GM12878 (cell line): Measurements from ENCODE around the gene TRABD2A. TPM values are rescaled to one million over a fixed set of nuclear protein-coding genes. Genes with fewer than 3 reads are reported as not detected.
"Not testable (repeated sequence)": the region's sequence is repeated elsewhere in the genome, so short reads cannot be mapped to it uniquely, and the experiment has no call there.

ENCODE experiments used
- ATAC-seq: fragments of 200-7000 bp; cut with Tn5 transposase; 3 replicates; pipeline ENCODE4 v1.9.1; 2020; ENCODE audit warnings: mild to moderate bottlenecking, moderate library complexity
- BruUV-seq: library from RNA; stranded (reverse); fragments of 400-500 nt; replicated peaks from 2 replicates; lab custom pipeline; 2021; lab: Mats Ljungman, UMichigan
- CTCF ChIA-PET: fragments of 300-600 bp; sonication (Branson Sonifier 250); formaldehyde crosslinking; extraction: SDS; loops from one replicate; lab custom pipeline; 2021; ENCODE audit warnings: inconsistent platforms; lab: Yijun Ruan, JAX
- POLR2A ChIA-PET: fragments of 350-600 bp; formaldehyde crosslinking; extraction: SDS; loops from one replicate; lab custom pipeline; 2021; ENCODE audit warnings: inconsistent platforms; lab: Charles Lee
- RAD21 ChIA-PET: fragments of 300-600 bp; sonication (Branson Sonifier 250); formaldehyde crosslinking; loops from one replicate; lab custom pipeline; 2023; ENCODE audit warnings: antibody characterized with exemption; ENCODE audit not compliant: unreplicated experiment; lab: Charles Lee
- SMC1A ChIA-PET: fragments of 300-600 bp; sonication (Branson Sonifier 250); formaldehyde crosslinking; loops from one replicate; lab custom pipeline; 2023; ENCODE audit not compliant: unreplicated experiment, uncharacterized antibody; lab: Charles Lee
- DNase-seq: peaks from one replicate; pipeline ENCODE4 v3.0.0-alpha.2; 2011; ENCODE audit warnings: low read depth, low spot score
- FAIRE-seq: peaks from 3 replicates; lab custom pipeline; 2011; peaks lifted over from hg19 to GRCh38; lab: Jason Lieb, UNC
- H2AFZ ChIP-seq: 2 replicates; pipeline ENCODE4 v1.6.0; 2011; ENCODE audit warnings: low read depth, low read length, control low read depth; ENCODE audit not compliant: control insufficient read depth
- H3K27ac ChIP-seq: 2 replicates; pipeline ENCODE4 v1.5.1; 2011; ENCODE audit warnings: control low read depth; ENCODE audit not compliant: control insufficient read depth, insufficient read depth
- H3K27me3 ChIP-seq, 2 experiments: replicated peaks in 1 of 2; 2 replicates each; pipeline versions ENCODE4 v1.6.0 to v1.6.1; 2011; ENCODE audit warnings: low read length in 1 of 2; ENCODE audit not compliant: control insufficient read depth in 2 of 2, insufficient read depth in 2 of 2
- H3K36me3 ChIP-seq, 2 experiments: 2 replicates each; pipeline ENCODE4 v1.5.1; 2011; ENCODE audit warnings: low read length in 1 of 2; ENCODE audit not compliant: control insufficient read depth in 2 of 2, insufficient read depth in 2 of 2
- H3K4me1 ChIP-seq: 2 replicates; pipeline ENCODE4 v1.6.1; 2011; ENCODE audit warnings: mild to moderate bottlenecking, low read length, moderate library complexity, mixed read lengths; ENCODE audit not compliant: control insufficient read depth, insufficient read depth
- H3K4me2 ChIP-seq: 2 replicates; pipeline ENCODE4 v1.6.0; 2011; ENCODE audit warnings: control low read depth; ENCODE audit not compliant: control insufficient read depth, insufficient read depth
- H3K4me3 ChIP-seq: fragments of 200-600 bp; sonication (generic); 2 replicates; pipeline ENCODE4 v1.5.1; 2016
- H3K79me2 ChIP-seq: 2 replicates; pipeline ENCODE4 v1.6.0; 2011; ENCODE audit warnings: low read length; ENCODE audit not compliant: control insufficient read depth, insufficient read depth
- H3K9ac ChIP-seq: 2 replicates; pipeline ENCODE4 v1.8.0; 2011; ENCODE audit warnings: low read length, control low read depth, mixed read lengths; ENCODE audit not compliant: control insufficient read depth, insufficient read depth
- H3K9me3 ChIP-seq: replicated peaks from 3 replicates; pipeline ENCODE4 v1.5.1; 2011; ENCODE audit warnings: mild to moderate bottlenecking, low read length; ENCODE audit not compliant: control insufficient read depth, insufficient read depth
- H4K20me1 ChIP-seq: 2 replicates; pipeline ENCODE4 v1.6.0; 2011; ENCODE audit not compliant: control insufficient read depth, insufficient read depth
- ASH2L ChIP-seq: fragments of 300-600, 200-600 bp; sonication (generic); IDR thresholded peaks from 2 replicates; pipeline ENCODE4 v1.6.1; 2017; ENCODE audit warnings: low read depth, mild to moderate bottlenecking, borderline replicate concordance
- CTCF ChIP-seq, 3 experiments: IDR thresholded peaks in 2 of 3; conservative IDR thresholded peaks in 1 of 3; 2 replicates each; pipeline ENCODE4 v1.5.1; 2011; ENCODE audit warnings: low read depth in 3 of 3, low read length in 3 of 3, mild to moderate bottlenecking in 3 of 3, control low read depth in 2 of 3, moderate library complexity in 2 of 3, inconsistent platforms in 1 of 3, mixed read lengths in 1 of 3; ENCODE audit not compliant: control insufficient read depth in 2 of 3, insufficient read depth in 1 of 3; ENCODE audit errors: extremely low read depth in 1 of 3
- KAT2A ChIP-seq: conservative IDR thresholded peaks from 2 replicates; pipeline ENCODE4 v1.6.1; 2011; ENCODE audit warnings: low read depth, low read length; ENCODE audit not compliant: control insufficient read depth
- POLR2A ChIP-seq: IDR thresholded peaks from 2 replicates; pipeline ENCODE4 v1.6.1; 2011; ENCODE audit warnings: low read depth, mild to moderate bottlenecking, low read length
- POLR2AphosphoS5 ChIP-seq: IDR thresholded peaks from 2 replicates; pipeline ENCODE4 v1.6.1; 2011; ENCODE audit warnings: mild to moderate bottlenecking, low read length, inconsistent platforms
- SUZ12 ChIP-seq: fragments of 200-600 bp; sonication (generic); IDR thresholded peaks from one replicate; pipeline ENCODE4 v1.6.1; 2018; ENCODE audit warnings: antibody characterized with exemption, mild to moderate bottlenecking; ENCODE audit not compliant: unreplicated experiment
- WGBS: methylation state at CpG from one replicate; pipeline ENCODE4 v1.1.6; 2016; ENCODE audit warnings: low lambda C conversion rate; ENCODE audit not compliant: insufficient replicate concordance, insufficient coverage; ENCODE audit errors: missing lambda C conversion rate; 5-methylcytosine and 5-hydroxymethylcytosine counted together
- in situ Hi-C: fragments of 300-500 bp; cut with MboI; formaldehyde crosslinking; loops from 9 replicates; pipeline ENCODE4 v1.14.3; 2018; ENCODE audit warnings: mixed read lengths
- intact Hi-C: fragments of 100-400 bp; cut with micrococcal nuclease; formaldehyde crosslinking; loops from one replicate; pipeline ENCODE4 v1.14.2; 2022; ENCODE audit not compliant: unreplicated experiment
- polyA plus RNA-seq, 11 experiments: library from polyadenylated mRNA; depleted of rRNA in 4 of 11; unstranded in 6 of 11; stranded (reverse) in 5 of 11; fragments of >200 nt; fragmentation: Nextera tagmentation in 4 of 11; fragmentation: Illumina TruSeq in 1 of 11; extraction: Ambion mirVana in 4 of 11; extraction: Trizol in 1 of 11; gene quantifications; 1 replicate in 1 of 11; 2 replicates in 10 of 11; pipeline versions ENCODE4 v1.2.1 to v1.2.3, GENCODE V29; 2011 to 2016; ENCODE audit warnings: inconsistent platforms in 2 of 11, missing spikeins in 2 of 11, low read depth in 1 of 11
- total RNA-seq, 4 experiments: library from RNA; depleted of rRNA in 3 of 4; stranded (reverse); fragments of >200 nt in 3 of 4; fragmentation: Illumina TruSeq in 1 of 4; extraction: Trizol in 1 of 4; gene quantifications; 2 replicates each; pipeline versions ENCODE4 v1.2.1 to v1.2.3, GENCODE V29; 2013 to 2021

TRABD2A gene
- total and polyA plus RNA-seq, 10 of the 15 experiments (the other 5 are each of a cell fraction or from before 2014, with no cell fraction given) = 1.4 to 7.6 (median 4.1) TPM

GRCh38 chr2:84875619-84876018 is 5.3 kb downstream of the TRABD2A start:
- H3K27ac ChIP-seq, BruUV-seq, H3K9me3 ChIP-seq, H2AFZ ChIP-seq, H3K4me2 ChIP-seq, H3K36me3 ChIP-seq, ATAC-seq, H3K27me3 ChIP-seq, in situ Hi-C loops, DNase-seq, H3K4me3 ChIP-seq, FAIRE-seq, H3K4me1 ChIP-seq, RAD21 ChIA-PET, H3K9ac ChIP-seq, H3K79me2 ChIP-seq, H4K20me1 ChIP-seq: not testable (repeated sequence)
- WGBS = 54% methylated on average over 1 of the region's 1 CpG
- POLR2A ChIA-PET = interaction anchor here (0.7 to 0.9 kb wide), 2 partner anchors 18 to 210 kb away, joined by 3 to 4 read pairs; no protein-coding TSS in a partner anchor
- SMC1A ChIA-PET = interaction anchor here (0.8 to 1.2 kb wide), 2 partner anchors 50 to 51 kb away, joined by 3 to 5 read pairs; no protein-coding TSS in a partner anchor
- CTCF ChIA-PET = interaction anchor here (1.1 to 11.1 kb wide), 2 partner anchors 12 to 49 kb away, joined by 4 to 133 read pairs; no protein-coding TSS in a partner anchor
- intact Hi-C loops = loop anchor here (5.0 kb wide), 1 partner anchor 58 kb away; no protein-coding TSS in a partner anchor

- intact Hi-C loops = loop anchor here (5.0 kb wide), 1 partner anchor 58 kb away; no protein-coding TSS in a partner anchor
- CTCF ChIA-PET = interaction anchor here (11.1 kb wide), 1 partner anchor 49 kb away, joined by 133 read pairs; no protein-coding TSS in a partner anchor
- in situ Hi-C loops = no loop called here
These were observed 5.7 kb downstream of the TRABD2A start for GRCh38 chr2:84875213-84875560.

More at GRCh38 chr2:84875213-84875560, 5.7 kb downstream of the TRABD2A start:
- Histone ChIP-seq H3K27ac (no peak overlapping the region), H3K9me3 (no peaks in the 10 kb centered on the region), H3K4me1 (peaks cover 5% of the 10 kb centered on the region), H3K9ac (no peak overlapping the region), H2AFZ (no peak overlapping the region), H3K36me3 (no peaks in the 10 kb centered on the region), H4K20me1 (no peaks in the 10 kb centered on the region), H3K4me3 (no peak overlapping the region), H3K27me3 (no peaks in the 10 kb centered on the region), H3K79me2 (no peaks in the 10 kb centered on the region), H3K4me2 (no peak overlapping the region)
- FAIRE-seq (no peak), DNase-seq (no peak), ATAC-seq (no peak)
- 29% methylated on average over 4 of the region's 4 CpGs for WGBS
- BruUV-seq = no TSS peak
- TF ChIP-seq SUZ12 (no peak), ASH2L (no peak), CTCF (IDR thresholded peaks at IDR 0.05 in 2 of 3, conservative IDR thresholded peaks at IDR 0.05 in 1 of 3; ENCODE audit: control insufficient read depth in 2 of 3, extremely low read depth in 1 of 3, insufficient read depth in 1 of 3, low read depth in 3 of 3, low read length in 3 of 3) (no peak), POLR2AphosphoS5 (no peak), POLR2A (no peak), KAT2A (no peak)
- ChIA-PET SMC1A (interaction anchor here (0.8 kb wide), 1 partner anchor 51 kb away, joined by 3 read pairs; no protein-coding TSS in a partner anchor), POLR2A (interaction anchor here (0.7 to 0.9 kb wide), 2 partner anchors 18 to 209 kb away, joined by 3 to 4 read pairs; no protein-coding TSS in a partner anchor), RAD21 (no interaction called here)
